Lower leg skin (tissue), 4 donors: ENCODE measurements around the gene SELPLG. TPM values are rescaled to one million over a fixed set of nuclear protein-coding genes. Genes with fewer than 3 reads are reported as not detected.
A peak's percentile ranks its signal among the peaks of the same experiment; 100 is the strongest.

Experiments
- DNase-seq, 2 donors: peaks; one replicate each; pipeline ENCODE4 v3.0.0-alpha.2; 2019; ENCODE audit warnings: low spot score in 2 of 2
- H3K4me3 ChIP-seq: fragments of 200-600 bp; sonication (generic); 2 replicates; pipeline ENCODE4 v1.5.1; 2017; ENCODE audit warnings: mild to moderate bottlenecking, low read depth; ENCODE audit not compliant: poor library complexity, severe bottlenecking
- CTCF ChIP-seq, 3 donors: fragments of 450-650 bp; IDR thresholded peaks; one replicate each; pipeline ENCODE4 v1.5.1; 2016; ENCODE audit warnings: antibody characterized with exemption in 3 of 3, mild to moderate bottlenecking in 3 of 3, moderate library complexity in 2 of 3
- POLR2A ChIP-seq, 2 donors: fragments of 450-650 bp; IDR thresholded peaks; one replicate each; pipeline ENCODE4 v1.6.1; 2016 to 2017; ENCODE audit warnings: antibody characterized with exemption in 2 of 2, mild to moderate bottlenecking in 1 of 2, moderate library complexity in 1 of 2
- WGBS, 2 donors: methylation state at CpG; one replicate each; pipeline ENCODE4 v1.1.5; 2018; 5-methylcytosine and 5-hydroxymethylcytosine counted together
- intact Hi-C: fragments of 100-400 bp; cut with DNase I; formaldehyde crosslinking; loops from one replicate; pipeline ENCODE4 v1.15.0; 2023; ENCODE audit warnings: low total_unique reads
- total RNA-seq, 4 donors: library from RNA; depleted of rRNA; stranded (reverse); fragments of >200 nt; gene quantifications; one replicate each; pipeline ENCODE4 v1.1.0, GENCODE V29; 2016

The SELPLG gene
- total RNA-seq, 4 donors from 2014 or later: 1.2 to 4.6 (median 3.0) TPM

- H3K4me3 ChIP-seq: no peak overlapping the region
- no peak for DNase-seq
- TF ChIP-seq CTCF (IDR thresholded peaks at IDR 0.05): no peak
- 90 to 95% methylated on average over 10 of the region's 10 CpGs for WGBS, 2 donors
- intact Hi-C loops: no loop called here
Measured at GRCh38 chr12:108607981-108608600, 25.6 kb downstream of the SELPLG start.

- no peak overlapping the region for H3K4me3 ChIP-seq
- WGBS, 2 donors: 81% methylated on average over 9 of the region's 9 CpGs
- intact Hi-C loops: no loop called here
- TF ChIP-seq POLR2A (IDR thresholded peaks at IDR 0.05) (no peak), CTCF (IDR thresholded peaks at IDR 0.05) (no peak)
- DNase-seq: no peak
Measured at GRCh38 chr12:108606492-108606891, 27.2 kb downstream of the SELPLG start.

- TF ChIP-seq POLR2A (IDR thresholded peaks at IDR 0.05): no peak
- TF ChIP-seq CTCF (IDR thresholded peaks at IDR 0.05): peak in 1 of 3 donors; percentile 100
- intact Hi-C loops: no loop called here
- no peak for DNase-seq
- WGBS, 2 donors: 83% methylated on average over 4 of the region's 4 CpGs
- H3K4me3 ChIP-seq: no peak overlapping the region
Measured at GRCh38 chr12:108605690-108606406, 27.8 kb downstream of the SELPLG start.

- 52 to 55% methylated on average over 3 of the region's 3 CpGs for WGBS, 2 donors
- intact Hi-C loops: no loop called here
- TF ChIP-seq POLR2A (IDR thresholded peaks at IDR 0.05) (no peak), CTCF (IDR thresholded peaks at IDR 0.05) (no peak)
- no peak overlapping the region for H3K4me3 ChIP-seq
- DNase-seq: no peak
Measured at GRCh38 chr12:108605000-108605689, 28.5 kb downstream of the SELPLG start.

- DNase-seq: no peak
- intact Hi-C loops: no loop called here
- H3K4me3 ChIP-seq: no peak overlapping the region
- WGBS, 2 donors: 44 to 51% methylated on average over 14 of the region's 14 CpGs
- no peak for TF ChIP-seq POLR2A (IDR thresholded peaks at IDR 0.05)
- no peak for TF ChIP-seq CTCF (IDR thresholded peaks at IDR 0.05)
Measured at GRCh38 chr12:108604208-108604941, 29.3 kb downstream of the SELPLG start.
